HG03442 (cell line): ENCODE results near the gene CPE.

Experiments used
- ATAC-seq: cut with Tn5 transposase; IDR thresholded peaks from one replicate; pipeline ENCODE4 v1.9.1; 2021; ENCODE audit warnings: mild to moderate bottlenecking, moderate library complexity; ENCODE audit not compliant: unreplicated experiment

Gene CPE

GRCh38 chr4:165542476-165542875 lies 163.7 kb downstream of the CPE start:
- ATAC-seq: no peak
